NCI-H226 (cell line): ENCODE measurements around the gene GCC2.
"Not testable (repeated sequence)": the region's sequence is repeated elsewhere in the genome, so short reads cannot be mapped to it uniquely, and the experiment has no call there.

Experiments
- DNase-seq: peaks from one replicate; pipeline ENCODE4 v3.0.0-alpha.2; 2015

The GCC2 gene

GRCh38 chr2:108441712-108442111 lies 7.3 kb upstream of the GCC2 start:
- no peak for DNase-seq

- no peak for DNase-seq
Observed at GRCh38 chr2:108444941-108445840, 3.8 kb upstream of the GCC2 start.

GRCh38 chr2:108446703-108447102 lies 2.3 kb upstream of the GCC2 start:
- DNase-seq, result no peak

- no peak for DNase-seq
Observed at GRCh38 chr2:108447947-108448677, 894 bp upstream of the GCC2 start.

GRCh38 chr2:108449410-108450130 lies 564 bp downstream of the GCC2 start:
- no peak for DNase-seq

- no peak for DNase-seq
Observed at GRCh38 chr2:108450863-108451262, 1.9 kb downstream of the GCC2 start.

- DNase-seq, result no peak
Observed at GRCh38 chr2:108451976-108452375, 3.0 kb downstream of the GCC2 start.

GRCh38 chr2:108453530-108453929 lies 4.5 kb downstream of the GCC2 start:
- DNase-seq, result not testable (repeated sequence)

- DNase-seq, result no peak
Observed at GRCh38 chr2:108454440-108454839, 5.4 kb downstream of the GCC2 start.

- no peak for DNase-seq
Observed at GRCh38 chr2:108455571-108455970, 6.6 kb downstream of the GCC2 start.

GRCh38 chr2:108458082-108458481 lies 9.1 kb downstream of the GCC2 start:
- no peak for DNase-seq

GRCh38 chr2:108459441-108459840 lies 10.4 kb downstream of the GCC2 start:
- no peak for DNase-seq

- no peak for DNase-seq
Observed at GRCh38 chr2:108460345-108461037, 11.5 kb downstream of the GCC2 start.

- no peak for DNase-seq
Observed at GRCh38 chr2:108477099-108477498, 28.1 kb downstream of the GCC2 start.

GRCh38 chr2:108485253-108485652 lies 36.2 kb downstream of the GCC2 start:
- no peak for DNase-seq

GRCh38 chr2:108490506-108491122 lies 41.6 kb downstream of the GCC2 start:
- DNase-seq, result no peak

GRCh38 chr2:108491848-108492247 lies 42.8 kb downstream of the GCC2 start:
- no peak for DNase-seq

GRCh38 chr2:108492364-108492763 lies 43.4 kb downstream of the GCC2 start:
- peak; percentile 51 for DNase-seq

GRCh38 chr2:108496167-108496566 lies 47.2 kb downstream of the GCC2 start:
- DNase-seq, result not testable (repeated sequence)

- DNase-seq, result not testable (repeated sequence)
Observed at GRCh38 chr2:108507620-108508019, 58.6 kb downstream of the GCC2 start.

- not testable (repeated sequence) for DNase-seq
Observed at GRCh38 chr2:108512431-108512830, 63.4 kb downstream of the GCC2 start.

GRCh38 chr2:108514478-108514877 lies 65.5 kb downstream of the GCC2 start:
- DNase-seq, result not testable (repeated sequence)
